A549 treated with ZK216348 at 1 μM for 4 hours (cell line): ENCODE data around the gene G6PC2. TPM values are rescaled to one million over a fixed set of nuclear protein-coding genes. Genes with fewer than 3 reads are reported as not detected.

Source experiments
- total RNA-seq: library from RNA; stranded (reverse); fragments of 200-300 nt; extraction: Qiagen RNA extraction; gene quantifications from 5 replicates; pipeline ENCODE4 v1.2.3, GENCODE V29; 2022; ENCODE audit warnings: low read depth

Gene G6PC2
- not detected in 5 replicates for total RNA-seq

GRCh38 chr2:168901003-168901402 lies at the start of gene G6PC2:
Gene G6PC2 (plus strand): TSS chr2:168901291. CDS start chr2:168901332, 41 bp downstream.

GRCh38 chr2:168890006-168890782 lies 10.9 kb upstream of the G6PC2 start, which contains the start of gene SPC25:
Gene SPC25 (minus strand): TSS chr2:168890430. CDS start chr2:168889519, 911 bp downstream.

Other genes starting within 250 kb of the G6PC2 start
- 1.4 to 3.3 TPM (median 1.8 TPM) in 5 replicates for gene NOSTRIN, start 98.7 kb upstream of the G6PC2 start, total RNA-seq
- gene SPC25, start 10.9 kb upstream of the G6PC2 start, total RNA-seq, result 15.2 to 25.5 TPM (median 20.1 TPM) in 5 replicates
- 0.02 TPM in 1 of 5 replicates, not detected in the others for gene ABCB11, start 130.0 kb downstream of the G6PC2 start, total RNA-seq
- gene DHRS9, start 168.3 kb downstream of the G6PC2 start, total RNA-seq, result 2.9 to 4.2 TPM (median 3.5 TPM) in 5 replicates